ENCODE data around the gene LINGO4.

DNA sequence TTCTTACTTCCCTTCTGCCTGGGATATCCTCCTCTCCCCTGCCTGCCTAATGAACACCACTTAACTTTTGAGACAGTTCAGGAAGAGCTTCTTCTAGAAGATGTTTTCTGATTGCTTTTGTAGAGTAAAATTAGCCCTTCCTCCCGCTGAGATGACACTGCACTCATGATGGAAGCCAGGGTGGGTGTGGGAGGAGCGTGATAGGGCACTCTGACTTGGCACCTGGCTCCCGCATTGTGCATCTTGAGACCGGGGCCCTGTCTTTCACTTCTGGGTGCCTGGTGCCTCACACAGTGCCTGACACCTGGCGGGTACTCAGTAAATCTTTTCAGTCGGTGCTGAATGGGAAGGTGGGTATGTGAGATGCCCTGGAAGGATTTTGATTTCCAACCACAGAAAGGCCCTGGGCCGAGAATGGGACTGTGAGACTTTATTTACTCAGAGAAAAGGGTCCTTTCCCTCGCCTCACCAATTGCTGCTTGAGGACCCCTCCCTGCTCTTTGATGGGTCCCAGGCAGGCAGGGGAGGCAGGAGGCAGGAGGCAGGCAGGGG, 41.5 kb upstream of the LINGO4 start:
- TF ChIP-seq MYC (IDR thresholded peaks at IDR 0.05; ENCODE audit: low read depth, low read length) (no peak), CTCF (IDR thresholded peaks at IDR 0.05; ENCODE audit: low read depth, low read length) (no peak), POLR2A (IDR thresholded peaks at IDR 0.05; ENCODE audit: extremely low read depth, insufficient read length) (no peak), MAX (IDR thresholded peaks at IDR 0.05; ENCODE audit: low read depth, low read length) (no peak)

Measured in NB4 (cell line).